ENCODE measurements around the gene RIT2.

DNA sequence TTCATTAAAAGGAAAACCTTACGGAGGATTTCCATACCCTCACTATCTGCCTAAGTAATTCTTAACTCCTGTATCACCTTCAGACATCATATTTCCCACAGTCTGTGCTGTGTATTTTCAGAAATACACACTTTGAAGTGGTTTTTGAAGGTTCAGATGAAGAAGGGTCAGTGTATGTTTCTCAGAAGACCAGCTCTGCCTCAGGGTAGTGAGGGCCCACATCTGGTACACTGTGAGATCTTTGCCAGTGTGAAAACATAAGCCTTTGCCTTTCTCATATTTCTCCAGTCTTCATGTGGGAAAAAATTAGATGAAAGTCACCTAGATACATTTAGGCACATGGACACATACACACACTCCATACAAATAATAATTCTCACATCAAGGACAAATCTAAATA is 408.4 kb downstream of the RIT2 start:
- TF ChIP-seq, protein P1, sequence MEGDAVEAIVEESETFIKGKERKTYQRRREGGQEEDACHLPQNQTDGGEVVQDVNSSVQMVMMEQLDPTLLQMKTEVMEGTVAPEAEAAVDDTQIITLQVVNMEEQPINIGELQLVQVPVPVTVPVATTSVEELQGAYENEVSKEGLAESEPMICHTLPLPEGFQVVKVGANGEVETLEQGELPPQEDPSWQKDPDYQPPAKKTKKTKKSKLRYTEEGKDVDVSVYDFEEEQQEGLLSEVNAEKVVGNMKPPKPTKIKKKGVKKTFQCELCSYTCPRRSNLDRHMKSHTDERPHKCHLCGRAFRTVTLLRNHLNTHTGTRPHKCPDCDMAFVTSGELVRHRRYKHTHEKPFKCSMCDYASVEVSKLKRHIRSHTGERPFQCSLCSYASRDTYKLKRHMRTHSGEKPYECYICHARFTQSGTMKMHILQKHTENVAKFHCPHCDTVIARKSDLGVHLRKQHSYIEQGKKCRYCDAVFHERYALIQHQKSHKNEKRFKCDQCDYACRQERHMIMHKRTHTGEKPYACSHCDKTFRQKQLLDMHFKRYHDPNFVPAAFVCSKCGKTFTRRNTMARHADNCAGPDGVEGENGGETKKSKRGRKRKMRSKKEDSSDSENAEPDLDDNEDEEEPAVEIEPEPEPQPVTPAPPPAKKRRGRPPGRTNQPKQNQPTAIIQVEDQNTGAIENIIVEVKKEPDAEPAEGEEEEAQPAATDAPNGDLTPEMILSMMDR (IDR thresholded peaks at IDR 0.05; ENCODE audit: insufficient read depth, low read length, poor library complexity, severe bottlenecking), result no peak
- no peak for TF ChIP-seq EZH2phosphoT487 (conservative IDR thresholded peaks at IDR 0.05; ENCODE audit: low read length)
